ENCODE data around the gene NTM.

NTM gene

DNA sequence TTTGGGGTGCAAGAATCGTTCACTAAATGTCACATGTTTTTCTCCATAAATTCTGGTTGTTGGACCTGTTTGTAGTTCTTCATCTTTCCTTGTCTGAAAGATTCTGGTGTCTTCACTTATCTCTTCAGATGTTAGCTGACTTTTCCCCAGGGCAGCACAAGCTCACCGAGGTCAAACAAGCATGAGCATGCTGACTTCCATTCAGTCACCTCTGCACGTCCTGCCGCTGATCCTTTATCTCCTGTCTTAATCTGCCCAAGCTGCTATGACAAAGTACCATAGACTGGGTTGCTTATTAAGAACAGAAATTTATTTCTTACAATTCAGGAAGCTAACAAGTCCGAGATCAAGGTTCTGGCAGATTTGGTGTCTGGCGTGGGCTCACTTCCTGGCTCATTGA is 800.6 kb downstream of the NTM start:
- H3K36me3 ChIP-seq (replicated peaks; ENCODE audit: low read depth, low read length), result no peaks in the 10 kb centered on the region
- H3K4me1 ChIP-seq (ENCODE audit: low read length), result no peaks in the 10 kb centered on the region
- H3K9ac ChIP-seq (ENCODE audit: low read length), result no peak overlapping the region
- no peak overlapping the region for H2AFZ ChIP-seq (ENCODE audit: low read depth, low read length)
- no peaks in the 10 kb centered on the region for H3K79me2 ChIP-seq (ENCODE audit: low read length)
- no peaks in the 10 kb centered on the region for H4K20me1 ChIP-seq (ENCODE audit: insufficient read depth, low read length)
- no peak for TF ChIP-seq EZH2phosphoT487 (IDR thresholded peaks at IDR 0.05; ENCODE audit: low read depth)
- TF ChIP-seq, protein P1, sequence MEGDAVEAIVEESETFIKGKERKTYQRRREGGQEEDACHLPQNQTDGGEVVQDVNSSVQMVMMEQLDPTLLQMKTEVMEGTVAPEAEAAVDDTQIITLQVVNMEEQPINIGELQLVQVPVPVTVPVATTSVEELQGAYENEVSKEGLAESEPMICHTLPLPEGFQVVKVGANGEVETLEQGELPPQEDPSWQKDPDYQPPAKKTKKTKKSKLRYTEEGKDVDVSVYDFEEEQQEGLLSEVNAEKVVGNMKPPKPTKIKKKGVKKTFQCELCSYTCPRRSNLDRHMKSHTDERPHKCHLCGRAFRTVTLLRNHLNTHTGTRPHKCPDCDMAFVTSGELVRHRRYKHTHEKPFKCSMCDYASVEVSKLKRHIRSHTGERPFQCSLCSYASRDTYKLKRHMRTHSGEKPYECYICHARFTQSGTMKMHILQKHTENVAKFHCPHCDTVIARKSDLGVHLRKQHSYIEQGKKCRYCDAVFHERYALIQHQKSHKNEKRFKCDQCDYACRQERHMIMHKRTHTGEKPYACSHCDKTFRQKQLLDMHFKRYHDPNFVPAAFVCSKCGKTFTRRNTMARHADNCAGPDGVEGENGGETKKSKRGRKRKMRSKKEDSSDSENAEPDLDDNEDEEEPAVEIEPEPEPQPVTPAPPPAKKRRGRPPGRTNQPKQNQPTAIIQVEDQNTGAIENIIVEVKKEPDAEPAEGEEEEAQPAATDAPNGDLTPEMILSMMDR (IDR thresholded peaks at IDR 0.05; ENCODE audit: low read depth, low read length), result no peak
- H3K4me3 ChIP-seq (ENCODE audit: low read length), result no peak overlapping the region
- H3K27me3 ChIP-seq (ENCODE audit: low read depth, low read length), result no peaks in the 10 kb centered on the region
- H3K4me2 ChIP-seq (ENCODE audit: low read length), result no peak overlapping the region
- H3K27ac ChIP-seq (ENCODE audit: low read length), result no peak overlapping the region
- no peaks in the 10 kb centered on the region for H3K9me3 ChIP-seq (ENCODE audit: insufficient read depth, low read length)

DNA sequence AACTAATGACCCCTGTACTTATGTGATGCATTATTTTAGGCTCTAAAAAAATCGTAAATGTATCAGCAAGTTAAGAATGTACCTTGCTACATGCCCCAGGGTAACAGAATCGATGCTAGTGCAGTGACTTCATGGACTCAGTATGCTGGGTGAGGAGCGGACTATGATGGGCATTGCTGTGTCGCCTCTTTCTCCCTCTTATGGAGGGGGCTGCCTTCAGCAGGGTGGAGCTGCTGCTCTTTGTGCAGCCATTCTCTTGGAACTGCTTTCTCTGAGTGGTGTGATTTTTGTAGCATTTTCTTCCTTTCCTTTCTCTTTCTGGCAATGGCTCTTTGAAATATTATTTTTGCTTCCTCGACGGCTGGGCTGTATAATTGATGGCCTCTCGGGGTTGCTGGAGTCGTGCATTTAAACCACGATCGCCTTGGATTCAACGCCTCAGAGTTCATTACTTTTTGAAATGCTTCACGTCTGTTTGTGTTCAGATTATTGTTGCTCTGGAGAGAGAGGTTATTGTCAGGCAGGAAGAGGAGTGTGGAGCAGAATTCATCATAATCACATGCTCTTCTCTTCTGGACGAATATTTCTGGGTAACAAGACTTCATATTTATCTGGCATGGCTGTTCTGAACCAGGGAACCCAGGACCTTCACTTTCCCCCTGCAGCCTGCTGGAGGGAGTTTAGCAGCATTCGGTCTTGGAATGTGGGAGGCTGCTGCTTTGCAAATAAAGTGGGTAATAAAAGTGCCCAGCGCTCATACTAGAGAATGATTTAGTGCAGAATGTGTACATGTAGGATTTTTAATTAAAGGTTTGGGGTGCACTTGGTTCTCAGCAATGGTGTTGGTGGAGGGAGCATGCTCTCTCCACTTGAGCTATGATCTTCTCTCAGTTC is 804.2 kb downstream of the NTM start:
- H4K20me1 ChIP-seq (ENCODE audit: insufficient read depth, low read length), result no peaks in the 10 kb centered on the region
- TF ChIP-seq EZH2phosphoT487 (IDR thresholded peaks at IDR 0.05; ENCODE audit: low read depth), result no peak
- TF ChIP-seq, protein P1 (IDR thresholded peaks at IDR 0.05; ENCODE audit: low read depth, low read length), result no peak
- no peak overlapping the region for H3K9ac ChIP-seq (ENCODE audit: low read length)

DNA sequence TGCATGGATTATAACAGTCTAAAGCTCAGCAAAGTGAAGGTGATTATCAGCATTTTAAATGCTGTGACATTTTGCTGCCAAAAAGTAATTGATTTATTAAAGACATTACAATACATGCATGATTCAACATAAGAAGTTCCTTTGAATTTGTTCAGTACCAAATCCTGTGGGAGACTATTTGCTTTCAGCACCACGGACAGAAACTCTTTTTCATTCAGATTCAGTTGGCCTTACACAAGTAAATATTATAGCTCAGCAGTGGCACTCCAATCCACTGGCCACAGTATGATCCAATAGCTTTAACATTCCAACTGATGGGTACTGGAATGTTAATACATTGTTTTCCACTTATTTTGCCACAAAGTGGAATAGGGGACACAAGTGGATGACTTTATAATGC is 806.7 kb downstream of the NTM start:
- no peak overlapping the region for H3K4me3 ChIP-seq (ENCODE audit: low read length)

More for the DNA sequence above, 804.2 kb downstream of the NTM start:
- Histone ChIP-seq H2AFZ (ENCODE audit: low read depth, low read length) (no peak overlapping the region), H3K4me3 (ENCODE audit: low read length) (no peak overlapping the region), H3K27me3 (ENCODE audit: low read depth, low read length) (no peaks in the 10 kb centered on the region), H3K27ac (ENCODE audit: low read length) (no peak overlapping the region), H3K4me1 (ENCODE audit: low read length) (no peaks in the 10 kb centered on the region), H3K9me3 (ENCODE audit: insufficient read depth, low read length) (no peaks in the 10 kb centered on the region), H3K36me3 (replicated peaks; ENCODE audit: low read depth, low read length) (no peaks in the 10 kb centered on the region), H3K79me2 (ENCODE audit: low read length) (no peaks in the 10 kb centered on the region), H3K4me2 (ENCODE audit: low read length) (no peak overlapping the region)

DNA sequence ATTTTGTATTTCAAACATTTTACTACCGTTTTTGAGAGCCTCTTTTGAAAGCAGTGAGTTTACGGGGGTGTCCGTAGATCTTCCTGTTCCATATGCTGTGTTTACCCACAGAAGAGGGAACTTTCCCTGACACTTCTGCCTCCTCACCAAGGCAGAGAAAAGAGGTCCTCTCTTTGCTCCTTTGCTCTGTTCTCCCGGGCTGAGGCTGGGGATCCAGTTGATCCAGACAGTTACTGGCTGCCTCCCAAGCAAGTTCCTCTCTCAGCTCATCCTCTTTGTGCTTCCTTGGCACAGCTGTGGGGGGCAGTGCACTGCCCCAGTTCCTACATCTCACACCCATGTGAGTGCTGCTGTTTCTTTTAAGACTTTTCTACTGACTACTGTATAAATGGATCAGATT is 813.7 kb downstream of the NTM start:
- no peaks in the 10 kb centered on the region for H3K36me3 ChIP-seq (replicated peaks; ENCODE audit: low read depth, low read length)
- no peak overlapping the region for H3K27ac ChIP-seq (ENCODE audit: low read length)

More for the DNA sequence above, 806.7 kb downstream of the NTM start:
- H2AFZ ChIP-seq (ENCODE audit: low read depth, low read length), result no peak overlapping the region
- TF ChIP-seq, protein P1 (IDR thresholded peaks at IDR 0.05; ENCODE audit: low read depth, low read length), result no peak
- no peak for TF ChIP-seq EZH2phosphoT487 (IDR thresholded peaks at IDR 0.05; ENCODE audit: low read depth)
- H3K36me3 ChIP-seq (replicated peaks; ENCODE audit: low read depth, low read length), result no peaks in the 10 kb centered on the region
- H3K27me3 ChIP-seq (ENCODE audit: low read depth, low read length), result no peaks in the 10 kb centered on the region
- no peak overlapping the region for H3K4me2 ChIP-seq (ENCODE audit: low read length)
- no peak overlapping the region for H3K27ac ChIP-seq (ENCODE audit: low read length)
- H3K9me3 ChIP-seq (ENCODE audit: insufficient read depth, low read length), result no peaks in the 10 kb centered on the region
- no peaks in the 10 kb centered on the region for H3K79me2 ChIP-seq (ENCODE audit: low read length)
- no peak overlapping the region for H3K9ac ChIP-seq (ENCODE audit: low read length)
- H4K20me1 ChIP-seq (ENCODE audit: insufficient read depth, low read length), result no peaks in the 10 kb centered on the region
- no peaks in the 10 kb centered on the region for H3K4me1 ChIP-seq (ENCODE audit: low read length)

More for the DNA sequence above, 813.7 kb downstream of the NTM start:
- Histone ChIP-seq H3K4me1 (ENCODE audit: low read length) (no peaks in the 10 kb centered on the region), H3K4me2 (ENCODE audit: low read length) (no peak overlapping the region), H3K27me3 (ENCODE audit: low read depth, low read length) (no peaks in the 10 kb centered on the region), H3K9ac (ENCODE audit: low read length) (no peak overlapping the region), H4K20me1 (ENCODE audit: insufficient read depth, low read length) (no peaks in the 10 kb centered on the region), H3K9me3 (ENCODE audit: insufficient read depth, low read length) (no peaks in the 10 kb centered on the region), H2AFZ (ENCODE audit: low read depth, low read length) (no peak overlapping the region), H3K4me3 (ENCODE audit: low read length) (no peak overlapping the region), H3K79me2 (ENCODE audit: low read length) (no peaks in the 10 kb centered on the region)
- no peak for TF ChIP-seq EZH2phosphoT487 (IDR thresholded peaks at IDR 0.05; ENCODE audit: low read depth)
- TF ChIP-seq, protein P1 (IDR thresholded peaks at IDR 0.05; ENCODE audit: low read depth, low read length), result no peak

All from OCI-LY3 (cell line).